CD4-positive, alpha-beta T cell (primary cell): Measurements from ENCODE around the gene EP400. TPM values are rescaled to one million over a fixed set of nuclear protein-coding genes. Genes with fewer than 3 reads are reported as not detected.

ENCODE experiments used
- ATAC-seq: fragments of 200-7000 bp; cut with Tn5 transposase; one replicate; pipeline ENCODE4 v1.10.0; 2022; ENCODE audit warnings: mild to moderate bottlenecking; ENCODE audit not compliant: poor library complexity
- CTCF ChIA-PET: fragments of 350-600 bp; sonication (Branson Sonifier 250); formaldehyde crosslinking; loops from one replicate; lab custom pipeline; 2021; ENCODE audit warnings: antibody characterized with exemption, inconsistent platforms; lab: Charles Lee
- POLR2A ChIA-PET: fragments of 350-600 bp; sonication (Branson Sonifier 250); formaldehyde crosslinking; loops from one replicate; lab custom pipeline; 2021; ENCODE audit warnings: antibody characterized with exemption, inconsistent platforms; lab: Charles Lee
- DNase-seq, 14 experiments: peaks; one replicate each; pipeline ENCODE4 v3.0.0-alpha.2; 2013 to 2020; ENCODE audit warnings: mixed read lengths in 2 of 14
- H3K27ac ChIP-seq, 2 donors: one replicate each; pipeline versions ENCODE4 v1.5.1 to v1.7.0; 2013; ENCODE audit warnings: low read length in 2 of 2, low read depth in 1 of 2, mild to moderate bottlenecking in 1 of 2
- H3K27me3 ChIP-seq, 2 experiments: 1 replicate in 1 of 2; 2 replicates in 1 of 2; pipeline versions ENCODE4 v1.6.1 to v1.7.0; 2013; ENCODE audit warnings: low read length in 2 of 2, control low read depth in 1 of 2, mild to moderate bottlenecking in 1 of 2, moderate library complexity in 1 of 2; ENCODE audit not compliant: insufficient read depth in 2 of 2, control insufficient read depth in 1 of 2
- H3K36me3 ChIP-seq: one replicate; pipeline ENCODE4 v1.6.1; 2013; ENCODE audit warnings: low read length, control low read depth; ENCODE audit not compliant: insufficient read depth
- H3K4me1 ChIP-seq: one replicate; pipeline ENCODE4 v1.6.1; 2013; ENCODE audit warnings: low read length, control low read depth; ENCODE audit not compliant: insufficient read depth
- H3K4me3 ChIP-seq: one replicate; pipeline ENCODE4 v1.5.1; 2013; ENCODE audit warnings: mild to moderate bottlenecking, low read length, moderate library complexity
- H3K9me3 ChIP-seq, 2 experiments: 1 replicate in 1 of 2; 2 replicates in 1 of 2; pipeline versions ENCODE4 v1.6.1 to v1.7.0; 2013; ENCODE audit warnings: low read length in 2 of 2, mild to moderate bottlenecking in 2 of 2, control low read depth in 1 of 2, moderate library complexity in 1 of 2; ENCODE audit not compliant: control insufficient read depth in 1 of 2, insufficient read depth in 1 of 2
- H3K27ac Mint-ChIP-seq: one replicate; pipeline ENCODE4 v1.8.0; 2020; ENCODE audit warnings: mixed read lengths
- H3K27me3 Mint-ChIP-seq: one replicate; pipeline ENCODE4 v1.8.0; 2021; ENCODE audit warnings: mixed read lengths
- H3K36me3 Mint-ChIP-seq: one replicate; pipeline ENCODE4 v1.8.0; 2021; ENCODE audit warnings: low read depth, mixed read lengths
- H3K4me1 Mint-ChIP-seq: one replicate; pipeline ENCODE4 v1.8.0; 2021; ENCODE audit warnings: low read depth, mixed read lengths
- H3K4me3 Mint-ChIP-seq: one replicate; pipeline ENCODE4 v1.8.0; 2020; ENCODE audit warnings: mild to moderate bottlenecking, mixed read lengths
- H3K9me3 Mint-ChIP-seq: one replicate; pipeline ENCODE4 v1.8.0; 2020; ENCODE audit warnings: mixed read lengths
- CTCF ChIP-seq: fragments of 200-600 bp; IDR thresholded peaks from one replicate; pipeline ENCODE4 v1.8.0; 2022; ENCODE audit warnings: antibody characterized with exemption, mild to moderate bottlenecking
- intact Hi-C, 2 experiments: fragments of 100-400 bp; cut with DNase I in 1 of 2; cut with micrococcal nuclease in 1 of 2; formaldehyde crosslinking; loops; one replicate each; pipeline versions ENCODE4 v1.15.1 to v1.9.0; 2023 to 2025; cut with DNase I, micrococcal nuclease
- total RNA-seq, 174 experiments: library from RNA in 2 of 174; stranded (reverse) in 2 of 174; gene quantifications; one replicate each; pipeline ENCODE4 v1.2.3 and lab custom pipeline; 2021 to 2026

EP400 gene
- total RNA-seq, 2 experiments from 2014 or later: 56.4 to 56.5 TPM

- DNase-seq: no peak
- ChIA-PET CTCF (no interaction called here), POLR2A (no interaction called here)
- no peak for TF ChIP-seq CTCF
- Mint-ChIP-seq H3K27me3 (no peaks in the 10 kb centered on the region), H3K4me1 (no peaks in the 10 kb centered on the region), H3K36me3 (peaks cover 94% of the 10 kb centered on the region), H3K9me3 (no peaks in the 10 kb centered on the region), H3K27ac (no peak overlapping the region), H3K4me3 (no peak overlapping the region)
- Histone ChIP-seq H3K4me3 (no peak overlapping the region), H3K4me1 (no peaks in the 10 kb centered on the region), H3K27me3 (no peaks in the 10 kb centered on the region), H3K27ac (no peak overlapping the region), H3K9me3 (no peaks in the 10 kb centered on the region), H3K36me3 (peaks cover 91% of the 10 kb centered on the region)
- no peak for ATAC-seq
- intact Hi-C loops: no loop called here
Measured at GRCh38 chr12:131986910-131987309, 37.2 kb downstream of the EP400 start.

GRCh38 chr12:131987552-131987951, 37.8 kb downstream of the EP400 start:
- H3K36me3 ChIP-seq: peaks cover 91% of the 10 kb centered on the region
- DNase-seq: no peak
- H3K4me1 ChIP-seq: no peaks in the 10 kb centered on the region
- ATAC-seq: no peak
- CTCF ChIA-PET: no interaction called here
- no peak overlapping the region for H3K27ac ChIP-seq
- POLR2A ChIA-PET: no interaction called here
- Mint-ChIP-seq H3K36me3 (peaks cover 94% of the 10 kb centered on the region), H3K27me3 (no peaks in the 10 kb centered on the region), H3K9me3 (no peaks in the 10 kb centered on the region), H3K27ac (no peak overlapping the region), H3K4me1 (no peaks in the 10 kb centered on the region), H3K4me3 (no peak overlapping the region)
- intact Hi-C loops: no loop called here
- no peaks in the 10 kb centered on the region for H3K9me3 ChIP-seq
- no peaks in the 10 kb centered on the region for H3K27me3 ChIP-seq
- no peak for TF ChIP-seq CTCF
- no peak overlapping the region for H3K4me3 ChIP-seq

- ChIA-PET POLR2A (no interaction called here), CTCF (no interaction called here)
- Mint-ChIP-seq H3K9me3 (no peaks in the 10 kb centered on the region), H3K4me3 (no peak overlapping the region), H3K4me1 (no peaks in the 10 kb centered on the region), H3K36me3 (peaks cover 94% of the 10 kb centered on the region), H3K27me3 (no peaks in the 10 kb centered on the region), H3K27ac (no peak overlapping the region)
- ATAC-seq: no peak
- H3K36me3 ChIP-seq: peaks cover 91% of the 10 kb centered on the region
- no peaks in the 10 kb centered on the region for H3K4me1 ChIP-seq
- no peaks in the 10 kb centered on the region for H3K9me3 ChIP-seq
- no peak for DNase-seq
- intact Hi-C loops: no loop called here
- H3K27me3 ChIP-seq: no peaks in the 10 kb centered on the region
- TF ChIP-seq CTCF: no peak
- no peak overlapping the region for H3K4me3 ChIP-seq
- H3K27ac ChIP-seq: no peak overlapping the region
Measured at GRCh38 chr12:131988054-131988796, 38.5 kb downstream of the EP400 start.
